Measurements from ENCODE around the gene TMPRSS15.
"Not testable (repeated sequence)": the region's sequence is repeated elsewhere in the genome, so short reads cannot be mapped to it uniquely, and the experiment has no call there.

Gene TMPRSS15

GRCh38 chr21:18403735-18404450 lies at the start of gene TMPRSS15:
TSS of gene TMPRSS15 (minus strand) at chr21:18403785. CDS start at chr21:18403622, 163 bp downstream.
- no peak for ATAC-seq
- no peak for DNase-seq

DNA sequence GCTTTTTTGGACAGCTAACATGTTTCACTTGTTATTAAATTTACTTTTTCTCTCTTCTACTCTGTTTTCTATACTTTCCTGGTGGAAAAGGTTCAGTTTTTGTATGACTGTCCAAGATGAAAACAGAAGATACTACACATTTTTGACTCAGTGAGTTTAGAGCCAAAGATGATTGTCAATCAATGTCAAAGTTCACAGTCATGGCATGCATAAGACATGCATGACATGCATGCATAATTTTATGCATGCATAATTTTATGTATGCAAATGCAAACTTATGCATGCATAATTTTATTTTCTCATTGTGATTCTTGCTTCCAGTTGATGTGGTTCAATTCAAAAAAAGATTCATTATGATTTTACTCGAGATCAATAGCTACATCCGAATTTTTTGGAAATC lies 48.1 kb upstream of the TMPRSS15 start:
- no peak for ATAC-seq
- DNase-seq, result no peak

- ATAC-seq (no peak), DNase-seq (no peak)
These were observed 46.3 kb upstream of the TMPRSS15 start for GRCh38 chr21:18449605-18450550.

DNA sequence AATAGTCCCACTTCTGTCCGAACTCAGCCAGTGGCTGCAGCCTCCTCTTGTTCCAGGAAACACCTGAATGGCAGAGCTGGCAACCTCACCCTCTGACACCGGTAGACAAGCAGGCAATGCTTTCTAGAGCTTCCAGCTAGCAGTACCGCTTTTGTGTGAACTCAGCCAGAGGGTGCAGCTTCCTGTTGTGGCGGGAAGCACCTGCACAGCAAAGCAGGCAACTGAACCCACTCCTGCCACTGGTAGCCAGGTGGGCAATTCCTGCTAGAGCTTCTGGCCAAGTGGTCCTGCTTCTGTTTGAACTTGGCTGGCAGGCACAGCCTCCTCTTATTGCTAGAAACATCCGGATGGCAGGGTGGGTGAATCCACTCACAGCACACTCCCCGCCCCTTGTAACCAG lies 40.1 kb upstream of the TMPRSS15 start:
- ATAC-seq (no peak), DNase-seq (peak; percentile 3)

- ATAC-seq (no peak), DNase-seq (no peak)
These were observed 39.5 kb upstream of the TMPRSS15 start for GRCh38 chr21:18443085-18443484.

GRCh38 chr21:18430341-18430740 lies 26.8 kb upstream of the TMPRSS15 start:
- DNase-seq (no peak), ATAC-seq (no peak)

DNA sequence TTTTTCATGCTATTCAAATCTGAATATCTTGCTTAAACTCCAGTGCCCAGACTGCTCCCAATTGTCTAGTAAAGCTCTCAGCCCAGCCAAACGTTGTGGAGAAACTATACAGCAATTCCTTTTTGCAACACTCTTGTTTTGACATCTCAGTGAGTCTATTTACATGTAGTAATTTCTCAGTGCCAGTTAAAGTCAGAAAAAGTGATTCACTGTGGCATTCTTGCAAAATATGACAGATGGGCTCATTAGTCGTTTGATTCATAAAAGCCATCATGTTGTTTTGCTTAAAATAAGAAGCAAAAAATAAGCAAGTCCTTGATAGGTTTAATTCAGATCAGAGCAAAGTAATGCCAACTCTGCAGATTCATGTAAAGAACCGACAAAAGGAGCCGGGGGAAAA lies 20.7 kb upstream of the TMPRSS15 start:
- DNase-seq (no peak), ATAC-seq (no peak)

DNA sequence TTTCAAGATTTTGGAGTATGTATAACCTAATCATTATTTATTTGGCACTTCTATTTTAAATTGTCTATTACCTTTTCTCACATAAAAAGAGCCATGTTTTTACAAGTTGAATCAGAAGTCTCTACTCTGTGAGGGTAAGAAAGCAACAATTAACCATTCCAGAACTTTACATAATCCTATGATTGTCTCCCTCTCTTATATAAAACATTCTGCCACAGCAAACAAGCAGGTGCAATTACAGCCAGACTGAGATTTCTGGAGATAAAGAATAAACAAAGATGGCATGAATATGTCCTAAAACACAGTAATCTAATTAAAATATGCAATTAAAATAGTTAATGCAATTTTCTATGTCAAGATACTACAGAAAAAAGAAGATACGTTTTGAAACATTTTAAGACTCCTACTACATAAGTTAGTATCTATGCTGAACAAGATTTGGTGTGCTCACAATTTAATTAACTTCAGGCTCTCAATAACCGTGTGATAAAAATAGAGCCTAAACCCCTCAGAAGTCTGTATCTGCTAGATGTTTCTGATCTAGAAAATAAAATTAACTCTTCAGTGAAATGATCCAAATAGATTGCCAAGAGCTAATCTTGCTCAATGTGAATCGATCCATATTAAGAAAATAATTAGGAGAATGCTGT lies 13.7 kb upstream of the TMPRSS15 start:
- DNase-seq (no peak), ATAC-seq (no peak)

DNA sequence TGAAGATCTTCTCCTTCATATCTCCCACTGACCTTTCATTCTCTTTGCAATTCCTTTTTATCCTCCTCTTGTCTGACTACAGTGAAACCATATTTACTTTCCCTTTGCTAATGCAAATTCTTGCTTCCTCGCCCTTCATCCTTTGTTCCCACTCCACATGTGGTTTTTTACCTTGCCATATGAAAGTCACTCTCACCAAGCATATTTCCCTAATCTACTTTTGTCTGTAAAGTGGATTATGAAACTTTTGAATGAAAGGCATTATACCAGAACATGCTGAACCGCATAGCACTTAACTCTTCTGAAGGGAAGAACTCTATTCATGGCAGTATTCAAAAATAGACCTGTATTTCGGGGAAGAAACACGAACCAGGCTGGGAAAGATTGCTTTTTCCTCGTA lies 8.0 kb upstream of the TMPRSS15 start:
- DNase-seq (no peak), ATAC-seq (no peak)

- no peak for DNase-seq
- no peak for ATAC-seq
These were observed 6.0 kb upstream of the TMPRSS15 start for GRCh38 chr21:18409579-18409978.

- ATAC-seq (no peak), DNase-seq (no peak)
These were observed 4.7 kb downstream of the TMPRSS15 start for GRCh38 chr21:18398843-18399242.

GRCh38 chr21:18387994-18388393 lies 15.6 kb downstream of the TMPRSS15 start:
- ATAC-seq, result no peak

DNA sequence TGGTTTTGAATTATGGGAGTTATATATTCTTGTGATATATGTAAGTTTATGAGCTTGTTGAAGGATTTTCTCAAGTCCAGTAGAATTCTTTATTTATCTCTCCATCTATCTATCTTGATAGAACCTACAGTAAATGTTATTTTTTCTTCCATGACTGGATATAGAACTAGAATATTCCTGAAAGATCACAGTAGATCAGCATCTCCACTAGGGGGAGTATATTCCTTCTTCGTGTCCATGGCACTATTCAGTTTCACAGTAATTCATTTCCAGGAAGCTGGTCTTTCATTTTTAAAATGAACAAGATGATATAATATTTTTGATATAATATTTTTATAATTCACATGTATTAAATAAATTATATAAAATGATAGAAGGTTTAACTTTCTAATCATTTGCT lies 18.8 kb downstream of the TMPRSS15 start:
- ATAC-seq, result no peak
- DNase-seq, result no peak

More at GRCh38 chr21:18387994-18388393, 15.6 kb downstream of the TMPRSS15 start:
- DNase-seq, result no peak

- ATAC-seq, DNase-seq: not testable (repeated sequence)
These were observed 20.5 kb downstream of the TMPRSS15 start for GRCh38 chr21:18382934-18383619.

GRCh38 chr21:18382141-18382540 lies 21.4 kb downstream of the TMPRSS15 start:
- ATAC-seq, result no peak
- DNase-seq, result no peak

- ATAC-seq (no peak), DNase-seq (no peak)
These were observed 30.0 kb downstream of the TMPRSS15 start for GRCh38 chr21:18373606-18374005.

DNA sequence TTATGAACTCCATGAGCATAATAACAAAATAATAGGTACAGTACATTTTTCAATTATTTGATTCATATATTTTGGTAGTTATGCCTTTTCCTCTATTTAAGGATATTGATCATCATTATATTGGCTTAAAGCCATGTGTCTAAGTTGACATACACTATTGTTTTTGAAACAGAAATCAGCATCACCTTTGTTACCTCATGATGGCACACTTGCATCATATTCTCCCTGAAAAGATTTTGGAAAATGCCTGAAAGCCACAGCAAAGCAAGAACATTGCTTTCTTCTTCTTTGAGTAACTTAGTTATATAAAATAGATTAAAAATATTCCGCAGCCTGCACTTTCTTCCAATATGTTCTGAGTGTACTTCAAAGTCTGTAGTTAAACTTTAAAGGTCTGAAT lies 33.3 kb downstream of the TMPRSS15 start:
- ATAC-seq, result no peak
- no peak for DNase-seq

- ATAC-seq, result no peak
- no peak for DNase-seq
These were observed 34.5 kb downstream of the TMPRSS15 start for GRCh38 chr21:18369115-18369514.

- ATAC-seq (no peak), DNase-seq (no peak)
These were observed 35.4 kb downstream of the TMPRSS15 start for GRCh38 chr21:18368205-18368604.

DNA sequence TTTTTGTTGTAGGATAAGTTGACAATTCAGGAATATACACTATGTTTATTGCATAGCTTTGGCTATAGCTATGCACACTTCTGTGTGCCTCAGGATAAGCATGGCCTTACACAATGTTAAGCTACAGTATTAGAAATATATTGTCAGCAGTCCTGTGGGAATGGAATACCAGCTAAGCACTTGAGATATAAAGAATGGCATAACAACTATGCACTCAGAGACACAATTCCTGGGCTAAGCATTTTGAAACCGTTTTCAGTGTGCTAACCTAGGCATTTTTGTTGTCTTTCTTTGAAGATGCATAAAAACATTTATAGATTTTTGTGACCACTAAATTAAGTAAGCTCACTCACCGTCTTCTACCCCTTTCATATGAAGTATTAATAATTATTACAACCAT lies 46.8 kb downstream of the TMPRSS15 start:
- no peak for ATAC-seq
- no peak for DNase-seq

DNA sequence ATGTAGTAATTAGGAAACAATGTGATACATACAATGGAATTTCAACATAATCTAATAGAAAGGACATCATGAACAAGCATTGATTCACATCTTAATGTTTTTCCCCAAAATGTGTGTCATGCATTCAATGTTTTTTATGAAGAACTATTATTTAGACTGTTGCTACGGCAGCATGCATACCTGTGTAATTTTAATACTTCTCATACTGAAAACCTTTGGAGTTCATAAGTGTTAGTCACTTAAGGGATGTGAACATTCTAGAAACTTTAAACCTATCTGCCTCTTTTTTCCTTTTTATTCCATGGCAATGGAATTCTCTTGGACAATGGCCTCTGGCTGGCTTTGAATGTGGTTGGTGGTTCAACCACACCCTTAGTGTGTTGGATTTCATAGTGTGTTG lies 48.6 kb downstream of the TMPRSS15 start:
- DNase-seq (no peak), ATAC-seq (no peak)

GRCh38 chr21:18350216-18350615 lies 53.4 kb downstream of the TMPRSS15 start:
- ATAC-seq, result no peak
- DNase-seq, result no peak
